ENCODE data around the gene LMX1A. TPM values are rescaled to one million over a fixed set of nuclear protein-coding genes. Genes with fewer than 3 reads are reported as not detected.

The LMX1A gene
- total RNA-seq, 1 donor from 2014 or later, result not detected

DNA sequence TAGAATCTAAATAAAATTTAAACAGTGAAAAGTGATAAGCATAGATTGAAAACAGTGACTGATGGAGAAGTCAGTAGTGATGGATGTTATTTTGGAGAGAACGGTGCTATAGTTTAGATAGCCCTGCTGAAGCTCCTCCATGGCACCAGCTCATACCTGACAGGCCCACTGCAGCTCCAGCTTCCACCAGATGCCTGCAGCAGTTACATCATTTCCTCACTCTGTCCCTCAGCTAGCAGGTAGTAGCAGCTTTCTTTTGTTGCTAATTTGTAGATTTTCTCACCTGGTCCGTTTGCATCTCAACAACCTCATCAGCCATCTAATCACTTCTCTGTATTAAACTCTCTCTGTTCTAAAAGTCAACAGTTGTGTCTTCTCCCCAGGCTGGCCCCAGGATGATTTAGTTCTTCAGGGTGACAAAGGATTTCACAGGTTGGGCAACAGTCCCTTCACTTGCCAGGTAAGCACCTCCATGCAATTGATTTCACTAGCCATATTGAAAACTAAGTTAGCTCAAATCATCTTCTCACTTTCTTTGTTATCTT, 128.3 kb downstream of the LMX1A start:
- H3K36me3 Mint-ChIP-seq (ENCODE audit: insufficient read depth), result no peaks in the 10 kb centered on the region
- TF ChIP-seq, protein P1, sequence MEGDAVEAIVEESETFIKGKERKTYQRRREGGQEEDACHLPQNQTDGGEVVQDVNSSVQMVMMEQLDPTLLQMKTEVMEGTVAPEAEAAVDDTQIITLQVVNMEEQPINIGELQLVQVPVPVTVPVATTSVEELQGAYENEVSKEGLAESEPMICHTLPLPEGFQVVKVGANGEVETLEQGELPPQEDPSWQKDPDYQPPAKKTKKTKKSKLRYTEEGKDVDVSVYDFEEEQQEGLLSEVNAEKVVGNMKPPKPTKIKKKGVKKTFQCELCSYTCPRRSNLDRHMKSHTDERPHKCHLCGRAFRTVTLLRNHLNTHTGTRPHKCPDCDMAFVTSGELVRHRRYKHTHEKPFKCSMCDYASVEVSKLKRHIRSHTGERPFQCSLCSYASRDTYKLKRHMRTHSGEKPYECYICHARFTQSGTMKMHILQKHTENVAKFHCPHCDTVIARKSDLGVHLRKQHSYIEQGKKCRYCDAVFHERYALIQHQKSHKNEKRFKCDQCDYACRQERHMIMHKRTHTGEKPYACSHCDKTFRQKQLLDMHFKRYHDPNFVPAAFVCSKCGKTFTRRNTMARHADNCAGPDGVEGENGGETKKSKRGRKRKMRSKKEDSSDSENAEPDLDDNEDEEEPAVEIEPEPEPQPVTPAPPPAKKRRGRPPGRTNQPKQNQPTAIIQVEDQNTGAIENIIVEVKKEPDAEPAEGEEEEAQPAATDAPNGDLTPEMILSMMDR (IDR thresholded peaks at IDR 0.05; ENCODE audit: unreplicated experiment), result no peak
- H3K27ac Mint-ChIP-seq, result no peak overlapping the region
- no peak for DNase-seq (ENCODE audit: low spot score, unreplicated experiment)
- no peaks in the 10 kb centered on the region for H3K4me1 Mint-ChIP-seq (ENCODE audit: low read depth)
- no peak overlapping the region for H3K4me3 Mint-ChIP-seq (ENCODE audit: low read depth)
- peaks cover 32% of the 10 kb centered on the region for H3K27me3 Mint-ChIP-seq
- no peaks in the 10 kb centered on the region for H3K9me3 Mint-ChIP-seq (ENCODE audit: low read depth)

DNA sequence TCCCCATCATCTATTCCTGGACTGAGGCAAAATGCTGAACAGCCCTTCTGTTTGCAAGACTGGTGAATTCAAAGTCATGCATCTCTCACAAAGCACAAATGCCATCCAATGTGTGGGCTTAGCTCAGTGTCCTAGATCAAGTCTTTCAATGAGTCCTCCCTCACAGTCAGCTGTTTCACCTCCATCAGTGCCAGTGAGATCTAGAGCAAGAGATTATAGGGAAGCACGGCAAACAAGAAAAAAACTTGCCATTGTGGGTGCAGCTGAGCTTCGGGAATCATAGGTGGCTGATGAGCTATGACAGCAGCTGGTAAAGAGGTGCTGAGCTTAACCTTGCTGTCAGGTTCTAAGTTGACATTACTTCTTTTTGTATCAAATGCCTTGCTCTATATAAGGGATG, 130.2 kb downstream of the LMX1A start:
- H3K4me1 Mint-ChIP-seq (ENCODE audit: low read depth), result peaks cover 2% of the 10 kb centered on the region
- no peaks in the 10 kb centered on the region for H3K9me3 Mint-ChIP-seq (ENCODE audit: low read depth)
- DNase-seq (ENCODE audit: low spot score, unreplicated experiment), result no peak
- TF ChIP-seq, protein P1 (IDR thresholded peaks at IDR 0.05; ENCODE audit: unreplicated experiment), result no peak
- H3K36me3 Mint-ChIP-seq (ENCODE audit: insufficient read depth), result no peaks in the 10 kb centered on the region
- no peak overlapping the region for H3K27ac Mint-ChIP-seq
- H3K4me3 Mint-ChIP-seq (ENCODE audit: low read depth), result no peak overlapping the region
- H3K27me3 Mint-ChIP-seq, result peaks cover 15% of the 10 kb centered on the region

DNA sequence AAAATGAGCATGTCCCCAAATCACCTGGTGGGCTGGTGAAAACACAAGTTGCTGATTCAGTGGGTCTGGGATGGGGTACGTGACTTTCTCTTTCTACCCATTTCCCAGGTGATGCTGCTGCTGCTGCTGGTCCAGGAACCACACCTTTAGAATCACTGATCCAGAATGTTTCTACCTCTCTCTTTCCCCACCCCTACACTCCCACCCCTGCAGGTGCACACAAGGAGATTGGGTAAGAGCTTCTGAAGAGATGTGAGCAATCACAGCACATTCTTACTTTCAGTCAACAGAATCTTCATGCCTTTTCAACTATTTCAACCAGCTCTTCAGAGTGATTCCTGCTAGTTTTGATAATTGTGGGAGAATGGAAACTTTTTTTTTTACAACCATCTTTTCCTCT, 130.9 kb downstream of the LMX1A start:
- Mint-ChIP-seq H3K27me3 (peaks cover 15% of the 10 kb centered on the region), H3K4me3 (ENCODE audit: low read depth) (no peak overlapping the region), H3K27ac (no peak overlapping the region), H3K9me3 (ENCODE audit: low read depth) (no peaks in the 10 kb centered on the region), H3K4me1 (ENCODE audit: low read depth) (peaks cover 5% of the 10 kb centered on the region), H3K36me3 (ENCODE audit: insufficient read depth) (no peaks in the 10 kb centered on the region)
- no peak for DNase-seq (ENCODE audit: low spot score, unreplicated experiment)
- TF ChIP-seq, protein P1 (IDR thresholded peaks at IDR 0.05; ENCODE audit: unreplicated experiment), result no peak

DNA sequence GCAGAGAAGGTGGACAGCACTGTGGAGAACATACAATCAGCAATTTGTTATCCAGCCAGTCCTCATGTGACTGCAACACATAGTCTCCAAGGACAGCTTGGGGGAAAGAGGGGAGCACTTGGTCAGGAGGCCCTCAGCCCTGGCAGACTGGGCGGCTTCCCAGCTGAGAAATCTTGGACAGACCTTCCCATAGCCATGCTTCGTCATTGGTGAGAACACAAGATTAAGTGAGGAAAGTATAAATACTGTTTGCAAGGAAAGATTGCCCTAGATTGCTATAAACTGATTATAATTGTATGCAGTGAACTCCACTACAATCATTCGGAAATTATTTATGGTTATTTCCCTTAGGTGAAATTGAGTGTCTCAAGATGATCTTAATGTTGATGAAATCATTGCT, 131.5 kb downstream of the LMX1A start:
- Mint-ChIP-seq H3K4me1 (ENCODE audit: low read depth) (peaks cover 6% of the 10 kb centered on the region), H3K9me3 (ENCODE audit: low read depth) (no peaks in the 10 kb centered on the region), H3K27ac (no peak overlapping the region), H3K4me3 (ENCODE audit: low read depth) (no peak overlapping the region), H3K36me3 (ENCODE audit: insufficient read depth) (no peaks in the 10 kb centered on the region), H3K27me3 (peaks cover 13% of the 10 kb centered on the region)
- TF ChIP-seq, protein P1 (IDR thresholded peaks at IDR 0.05; ENCODE audit: unreplicated experiment), result no peak
- DNase-seq (ENCODE audit: low spot score, unreplicated experiment), result no peak

DNA sequence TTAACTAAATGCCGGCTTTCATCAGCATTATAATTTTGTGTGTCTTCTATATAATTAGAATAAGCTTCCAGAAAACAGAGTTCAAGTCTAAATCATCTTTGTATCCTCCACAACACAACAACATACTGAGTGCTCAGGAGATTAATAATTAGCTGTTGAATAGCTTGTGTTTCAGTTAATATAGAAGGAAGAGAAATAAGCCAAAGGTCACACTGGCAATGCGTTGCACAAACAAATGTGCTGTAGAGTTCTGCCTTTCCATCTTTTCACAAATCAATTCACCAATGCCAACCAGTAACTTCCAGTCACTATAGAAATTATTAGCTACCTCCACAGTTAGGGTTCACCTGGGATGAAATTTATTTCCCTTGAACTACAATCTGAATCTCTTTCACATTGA, 132.0 kb downstream of the LMX1A start:
- TF ChIP-seq, protein P1 (IDR thresholded peaks at IDR 0.05; ENCODE audit: unreplicated experiment), result no peak
- Mint-ChIP-seq H3K4me3 (ENCODE audit: low read depth) (no peak overlapping the region), H3K9me3 (ENCODE audit: low read depth) (no peaks in the 10 kb centered on the region), H3K36me3 (ENCODE audit: insufficient read depth) (no peaks in the 10 kb centered on the region), H3K27ac (no peak overlapping the region), H3K4me1 (ENCODE audit: low read depth) (peaks cover 6% of the 10 kb centered on the region), H3K27me3 (peaks cover 13% of the 10 kb centered on the region)
- no peak for DNase-seq (ENCODE audit: low spot score, unreplicated experiment)

All from progenitor cell of endocrine pancreas (in vitro differentiated cells).